Measurements from ENCODE around the gene DVL2. TPM values are rescaled to one million over a fixed set of nuclear protein-coding genes. Genes with fewer than 3 reads are reported as not detected.

Gene DVL2
- total and polyA plus RNA-seq, 2 of the 13 experiments (the other 11 are each of a cell fraction or from before 2014, with no cell fraction given), result 5.7 to 38.2 TPM

- no peak for DNase-seq (ENCODE audit: low spot score)
- Histone ChIP-seq H3K27me3 (ENCODE audit: control insufficient read depth in 1 of 2, insufficient read depth in 2 of 2, low read length in 2 of 2) (no peaks in the 10 kb centered on the region), H3K4me2 (ENCODE audit: low read depth, low read length) (no peak overlapping the region), H2AFZ (ENCODE audit: low read length) (no peak overlapping the region), H4K20me1 (ENCODE audit: insufficient read depth, low read length) (peaks cover 3% of the 10 kb centered on the region; the same call in 1 of the 2 replicates), H3K9ac (ENCODE audit: insufficient read depth, low read depth, low read length) (no peak overlapping the region), H3K4me1 (ENCODE audit: insufficient read depth, low read length) (peaks cover 16% of the 10 kb centered on the region), H3K9me3 (ENCODE audit: low read length) (no peaks in the 10 kb centered on the region), H3K27ac (ENCODE audit: extremely low read length, insufficient read depth, low read length) (no peak overlapping the region), H3K4me3 (replicated peaks in 1 of 3; ENCODE audit: insufficient read depth in 1 of 3, low read depth in 2 of 3, low read length in 3 of 3) (no peak overlapping the region), H3K36me3 (replicated peaks in 1 of 2; ENCODE audit: control insufficient read depth in 1 of 2, insufficient read depth in 2 of 2, low read length in 2 of 2) (peaks cover 34 to 85% of the 10 kb centered on the region in 2 experiments; a peak in 4 of 5 replicates), H3K79me2 (ENCODE audit: insufficient read depth, low read length) (peaks cover 18% of the 10 kb centered on the region)
- in situ Hi-C loops (cut with HindIII; ENCODE audit: extremely low pct_ligation_motif_present, low pct_unique_long_range_greater_than_20kb) (no loop called here), intact Hi-C loops (cut with micrococcal nuclease; ENCODE audit: unreplicated experiment) (no loop called here)
- FAIRE-seq, result no peak
- 98% methylated on average over 10 of the region's 31 CpGs for WGBS (ENCODE audit: low lambda C conversion rate)
- BruUV-seq (replicated peaks), result no TSS peak
- POLR2A ChIA-PET, result interaction anchor here (0.6 kb wide), 1 partner anchor 48 kb away, joined by 3 read pairs; no protein-coding TSS in a partner anchor
- no peak for ATAC-seq
- CTCF ChIA-PET (ENCODE audit: low intra/inter-chr PET ratio, low total read pairs), result no interaction called here
- TF ChIP-seq AGO2 (optimal IDR thresholded peaks at IDR 0.05; ENCODE audit: low read depth, low read length) (peak; percentile 11), ZFY (CRISPR knock-in tag; IDR thresholded peaks at IDR 0.05) (no peak), ZFP91 (CRISPR knock-in tag; IDR thresholded peaks at IDR 0.05; ENCODE audit: borderline replicate concordance) (0 out of 2 replicates have a peak, but pooled peaks have one; percentile 20)
Measured at GRCh38 chr17:7226721-7227710, 7.3 kb downstream of the DVL2 start.

Measured in HepG2 (cell line).